Psoas muscle (tissue), 8 donors: ENCODE measurements around the gene TMEM140. TPM values are rescaled to one million over a fixed set of nuclear protein-coding genes. Genes with fewer than 3 reads are reported as not detected.
A peak's percentile ranks its signal among the peaks of the same experiment; 100 is the strongest.
"Not testable (repeated sequence)": the region's sequence is repeated elsewhere in the genome, so short reads cannot be mapped to it uniquely, and the experiment has no call there.

ENCODE experiments used
- ATAC-seq, 4 donors: fragments of 200-7000 bp; cut with Tn5 transposase; one replicate each; pipeline ENCODE4 v1.9.1; 2020; ENCODE audit warnings: moderate library complexity in 3 of 4, mild to moderate bottlenecking in 2 of 4
- DNase-seq, 2 donors: peaks; one replicate each; pipeline ENCODE4 v3.0.0-alpha.2; 2020
- H3K27ac ChIP-seq: fragments of 200-600 bp; one replicate; pipeline ENCODE4 v1.8.0; 2022
- H3K27me3 ChIP-seq, 3 donors: fragments of 200-600 bp in 1 of 3; one replicate each; pipeline versions ENCODE4 v1.6.1 to v1.8.0; 2013 to 2022; ENCODE audit warnings: low read length in 2 of 3, mild to moderate bottlenecking in 2 of 3, moderate library complexity in 1 of 3; ENCODE audit not compliant: insufficient read depth in 3 of 3
- H3K36me3 ChIP-seq, 2 donors: fragments of 200-600 bp in 1 of 2; one replicate each; pipeline versions ENCODE4 v1.6.1 to v1.8.0; 2013 to 2022; ENCODE audit warnings: low read depth in 1 of 2, mild to moderate bottlenecking in 1 of 2, moderate library complexity in 1 of 2; ENCODE audit not compliant: insufficient read depth in 1 of 2
- H3K4me1 ChIP-seq: fragments of 200-600 bp; one replicate; pipeline ENCODE4 v1.8.0; 2022
- H3K4me3 ChIP-seq: fragments of 200-600 bp; one replicate; pipeline ENCODE4 v1.8.0; 2022; ENCODE audit warnings: mild to moderate bottlenecking
- H3K9me3 ChIP-seq: fragments of 200-600 bp; one replicate; pipeline ENCODE4 v1.8.0; 2022
- WGBS, 3 donors: extraction: QIAGEN DNeasy Blood & Tissue Kit; methylation state at CpG; one replicate each; pipeline versions ENCODE4 v1.1.6 to v1.1.7; 2013; 5-methylcytosine and 5-hydroxymethylcytosine counted together
- intact Hi-C, 2 donors: fragments of 100-400 bp; cut with DNase I; formaldehyde crosslinking; loops; one replicate each; pipeline versions ENCODE4 v1.11.0 to v1.14.2; 2022
- polyA plus RNA-seq, 3 donors: library from polyadenylated mRNA; stranded (reverse); fragments of 200-250 nt; gene quantifications; one replicate each; pipeline ENCODE4 v1.2.3, GENCODE V29; 2013
- total RNA-seq, 4 donors: library from RNA; stranded (reverse); fragmentation: NEBNext Ultra II Directional in 2 of 4; extraction: Animal tissue kit (Norgen Biotek cat#: 25700) in 2 of 4; gene quantifications; one replicate each; pipeline versions ENCODE4 v1.2.1 to v1.2.4, GENCODE V29; 2021 to 2023
- TF ChIP-seq, protein P1 (sequence below): fragments of 200-600 bp; IDR thresholded peaks from one replicate; pipeline ENCODE4 v1.8.0; 2022; ENCODE audit warnings: antibody characterized with exemption
- donor health status: healthy with polysubstance abuse.
- donor health status: DM: no; HTN: no; CAD: no; lungs with moderate emphysema.
- donor health status: Bipolar disorder and iron deficiency.
- donor health status: healthy.
- donor health status: DM: yes; HTN: yes; CAD: no.
- donor health status: DM: no; HTN: no; CAD: no.
- donor health status: DM: no; HTN: no; CAD: no.
- donor health status: DM: yes; HTN: yes; CAD: no.

The TMEM140 gene
- total and polyA plus RNA-seq, 7 donors, result 25.4 to 106 (median 67.0) TPM

DNA sequence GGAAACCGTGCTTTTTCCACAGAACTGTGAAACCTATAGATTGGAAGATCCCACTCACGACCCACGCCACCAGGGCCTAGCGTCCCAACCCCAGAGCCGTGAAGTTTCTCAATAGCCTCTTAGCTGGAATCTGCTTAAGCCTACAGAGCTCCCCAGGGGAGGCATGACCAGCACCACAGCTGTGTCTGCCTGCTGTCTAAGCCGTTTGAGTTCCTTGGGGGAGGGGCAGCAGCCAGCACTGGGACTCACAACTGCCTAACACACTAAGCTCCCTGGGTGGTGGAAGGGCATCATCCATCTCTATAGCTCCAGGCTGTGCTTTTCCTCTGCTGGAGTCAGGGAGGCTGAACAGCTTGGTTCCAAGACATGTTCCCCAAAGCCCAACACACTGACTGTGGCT is 26.0 kb upstream of the TMEM140 start:
- Histone ChIP-seq H3K27me3 (no peaks in the 10 kb centered on the region), H3K27ac (no peak overlapping the region), H3K4me1 (no peaks in the 10 kb centered on the region), H3K4me3 (no peak overlapping the region), H3K9me3 (no peaks in the 10 kb centered on the region), H3K36me3 (no peaks in the 10 kb centered on the region)
- WGBS, 3 donors, result 56 to 76% (median 70%) methylated on average over 6 of the region's 6 CpGs
- DNase-seq, result peak in 1 of 2 donors; percentile 59
- ATAC-seq, result peak in 1 of 4 donors; percentile 30
- TF ChIP-seq, protein P1, sequence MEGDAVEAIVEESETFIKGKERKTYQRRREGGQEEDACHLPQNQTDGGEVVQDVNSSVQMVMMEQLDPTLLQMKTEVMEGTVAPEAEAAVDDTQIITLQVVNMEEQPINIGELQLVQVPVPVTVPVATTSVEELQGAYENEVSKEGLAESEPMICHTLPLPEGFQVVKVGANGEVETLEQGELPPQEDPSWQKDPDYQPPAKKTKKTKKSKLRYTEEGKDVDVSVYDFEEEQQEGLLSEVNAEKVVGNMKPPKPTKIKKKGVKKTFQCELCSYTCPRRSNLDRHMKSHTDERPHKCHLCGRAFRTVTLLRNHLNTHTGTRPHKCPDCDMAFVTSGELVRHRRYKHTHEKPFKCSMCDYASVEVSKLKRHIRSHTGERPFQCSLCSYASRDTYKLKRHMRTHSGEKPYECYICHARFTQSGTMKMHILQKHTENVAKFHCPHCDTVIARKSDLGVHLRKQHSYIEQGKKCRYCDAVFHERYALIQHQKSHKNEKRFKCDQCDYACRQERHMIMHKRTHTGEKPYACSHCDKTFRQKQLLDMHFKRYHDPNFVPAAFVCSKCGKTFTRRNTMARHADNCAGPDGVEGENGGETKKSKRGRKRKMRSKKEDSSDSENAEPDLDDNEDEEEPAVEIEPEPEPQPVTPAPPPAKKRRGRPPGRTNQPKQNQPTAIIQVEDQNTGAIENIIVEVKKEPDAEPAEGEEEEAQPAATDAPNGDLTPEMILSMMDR, result no peak
- intact Hi-C loops, result no loop called here

DNA sequence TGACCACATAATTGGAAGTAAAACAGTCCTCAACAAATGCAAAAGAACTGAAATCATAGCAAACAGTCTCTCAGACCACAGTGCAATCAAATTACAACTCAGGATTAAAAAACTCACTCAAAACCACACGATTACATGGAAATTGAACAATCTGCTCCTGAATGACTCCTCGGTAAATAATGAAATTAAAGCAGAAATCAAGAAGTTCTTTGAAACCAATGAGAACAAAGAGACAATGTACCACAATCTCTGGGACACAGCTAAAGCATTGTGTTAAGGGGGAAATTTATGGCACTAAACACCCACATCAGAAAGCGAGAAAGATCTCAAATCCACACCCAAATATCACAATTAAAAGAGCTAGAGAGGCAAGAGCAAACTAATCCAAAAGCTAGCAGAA is 23.2 kb upstream of the TMEM140 start:
- H3K4me1 ChIP-seq, H3K36me3 ChIP-seq, H3K9me3 ChIP-seq, intact Hi-C loops, H3K4me3 ChIP-seq, H3K27me3 ChIP-seq, DNase-seq, H3K27ac ChIP-seq, ATAC-seq: not testable (repeated sequence)
- WGBS, 3 donors, result 85 to 89% (median 86%) methylated on average over 3 of the region's 3 CpGs

GRCh38 chr7:135128931-135129330 is 18.9 kb upstream of the TMEM140 start:
- DNase-seq, result no peak
- H3K27ac ChIP-seq, result no peak overlapping the region
- H3K27me3 ChIP-seq, result no peaks in the 10 kb centered on the region
- ATAC-seq, result no peak
- WGBS, 3 donors, result 89 to 100% (median 100%) methylated on average over 1 of the region's 1 CpG
- TF ChIP-seq, protein P1, result no peak
- no peaks in the 10 kb centered on the region for H3K4me1 ChIP-seq
- no peak overlapping the region for H3K4me3 ChIP-seq
- no peaks in the 10 kb centered on the region for H3K9me3 ChIP-seq
- intact Hi-C loops, result no loop called here
- H3K36me3 ChIP-seq, result no peaks in the 10 kb centered on the region

GRCh38 chr7:135129579-135129978 is 18.3 kb upstream of the TMEM140 start:
- no peak for ATAC-seq
- DNase-seq, result no peak
- Histone ChIP-seq H3K4me1 (no peaks in the 10 kb centered on the region), H3K9me3 (no peaks in the 10 kb centered on the region), H3K27me3 (no peaks in the 10 kb centered on the region), H3K4me3 (no peak overlapping the region), H3K36me3 (no peaks in the 10 kb centered on the region), H3K27ac (no peak overlapping the region)
- TF ChIP-seq, protein P1, result no peak
- intact Hi-C loops, result no loop called here

DNA sequence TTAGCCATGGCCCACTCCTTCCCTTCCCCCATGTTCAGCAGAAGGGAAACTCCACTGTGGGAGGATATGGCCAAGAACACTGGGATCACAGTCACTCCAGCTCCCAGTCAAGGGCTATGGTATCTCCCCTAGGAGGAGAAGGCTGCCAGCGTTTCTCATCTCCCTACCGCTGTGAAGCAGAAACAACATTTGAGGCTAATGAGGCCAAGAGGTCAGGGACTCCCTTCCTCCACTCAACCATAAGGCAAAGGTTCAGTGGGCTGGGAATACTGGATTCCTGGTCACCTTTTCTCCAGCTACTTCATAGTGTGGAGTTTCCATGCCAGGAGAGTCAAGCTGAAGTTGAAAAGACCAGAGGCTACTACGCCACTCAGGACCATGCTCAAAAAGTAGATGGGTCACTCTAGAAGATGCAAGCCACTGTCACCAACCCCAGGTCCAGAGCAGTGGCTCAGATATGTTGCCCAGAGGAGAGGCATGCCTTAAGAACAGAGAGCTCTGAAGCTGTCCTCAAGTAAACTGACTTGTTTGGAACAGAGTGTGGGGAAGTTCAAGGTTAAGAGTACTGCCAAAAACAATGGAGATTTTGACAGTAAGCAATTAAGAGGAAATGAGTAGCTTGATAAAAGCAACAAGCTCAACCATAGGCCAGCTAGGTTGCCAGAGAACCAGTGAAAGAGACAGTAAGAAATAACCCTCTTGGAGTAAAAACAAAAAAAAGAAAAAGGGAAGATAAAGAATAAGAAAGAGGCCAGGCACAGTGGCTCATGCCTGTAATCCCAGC is 3.8 kb upstream of the TMEM140 start:
- ATAC-seq (no peak), DNase-seq (no peak)
- Histone ChIP-seq H3K27ac (peak overlapping the region; percentile 13), H3K4me3 (no peak overlapping the region), H3K27me3 (no peaks in the 10 kb centered on the region), H3K9me3 (no peaks in the 10 kb centered on the region), H3K36me3 (no peaks in the 10 kb centered on the region), H3K4me1 (peaks cover 20% of the 10 kb centered on the region)
- 78 to 88% (median 81%) methylated on average over 3 of the region's 3 CpGs for WGBS, 3 donors
- TF ChIP-seq, protein P1, result no peak
- intact Hi-C loops, result no loop called here
